TTC549 (cell line): ENCODE measurements around the gene DAD1.

ENCODE experiments used
- FAIRE-seq: peaks from 2 replicates; lab custom pipeline; 2012; peaks lifted over from hg19 to GRCh38; lab: Jason Lieb, UNC

Gene DAD1

DNA sequence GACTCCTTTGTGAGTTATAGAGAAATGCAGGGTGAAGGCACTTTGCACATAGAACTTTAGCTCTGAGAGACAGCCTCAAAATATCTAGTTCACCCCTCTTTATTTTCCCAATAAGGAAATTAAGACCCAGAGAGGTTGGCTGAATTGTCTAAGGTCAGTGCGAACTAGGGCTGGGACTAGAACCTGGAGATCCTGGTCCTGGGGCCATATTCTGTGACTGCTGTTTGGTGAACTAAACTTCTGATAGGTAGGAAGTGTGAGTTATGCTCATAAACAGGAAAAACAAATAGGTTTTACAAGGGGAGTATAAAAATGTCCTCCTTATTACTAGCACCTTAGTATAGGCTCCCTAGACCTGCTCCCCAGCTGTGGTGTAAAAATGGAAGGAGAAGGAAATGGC lies 53.9 kb downstream of the DAD1 start:
- no peak for FAIRE-seq

- FAIRE-seq: no peak
Measured at GRCh38 chr14:22534547-22534946, 54.5 kb downstream of the DAD1 start.

GRCh38 chr14:22533739-22534359 lies 55.2 kb downstream of the DAD1 start:
- no peak for FAIRE-seq

DNA sequence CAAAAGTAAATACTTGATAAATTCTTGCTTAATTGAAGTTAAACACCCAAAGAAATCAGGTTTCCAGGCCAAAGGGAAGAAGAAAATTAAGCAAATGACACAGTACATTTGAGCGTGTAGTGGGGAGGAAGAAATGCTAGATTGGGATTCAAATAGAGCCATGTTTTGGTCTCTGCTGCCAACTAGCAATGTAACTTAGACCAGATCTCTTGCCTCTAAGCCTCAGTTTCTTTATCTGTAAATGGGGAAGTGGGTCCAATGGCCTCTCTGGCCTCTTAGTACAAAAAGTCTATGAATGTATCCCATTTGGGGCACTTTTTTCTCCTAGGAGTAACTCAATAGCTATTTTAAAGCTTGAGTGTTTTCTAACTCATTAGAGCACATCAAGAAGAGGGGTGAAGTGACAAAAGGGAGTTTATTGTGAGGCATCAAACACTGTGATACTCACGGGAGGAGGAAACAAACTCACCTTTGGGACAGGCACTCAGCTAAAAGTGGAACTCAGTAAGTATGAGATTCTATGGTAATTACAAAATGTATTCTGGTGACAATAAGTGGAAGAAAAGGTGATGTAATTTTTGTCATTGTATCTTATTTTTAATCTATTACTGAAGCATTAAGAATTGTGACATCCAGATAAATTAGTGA lies 55.8 kb downstream of the DAD1 start:
- FAIRE-seq: no peak

DNA sequence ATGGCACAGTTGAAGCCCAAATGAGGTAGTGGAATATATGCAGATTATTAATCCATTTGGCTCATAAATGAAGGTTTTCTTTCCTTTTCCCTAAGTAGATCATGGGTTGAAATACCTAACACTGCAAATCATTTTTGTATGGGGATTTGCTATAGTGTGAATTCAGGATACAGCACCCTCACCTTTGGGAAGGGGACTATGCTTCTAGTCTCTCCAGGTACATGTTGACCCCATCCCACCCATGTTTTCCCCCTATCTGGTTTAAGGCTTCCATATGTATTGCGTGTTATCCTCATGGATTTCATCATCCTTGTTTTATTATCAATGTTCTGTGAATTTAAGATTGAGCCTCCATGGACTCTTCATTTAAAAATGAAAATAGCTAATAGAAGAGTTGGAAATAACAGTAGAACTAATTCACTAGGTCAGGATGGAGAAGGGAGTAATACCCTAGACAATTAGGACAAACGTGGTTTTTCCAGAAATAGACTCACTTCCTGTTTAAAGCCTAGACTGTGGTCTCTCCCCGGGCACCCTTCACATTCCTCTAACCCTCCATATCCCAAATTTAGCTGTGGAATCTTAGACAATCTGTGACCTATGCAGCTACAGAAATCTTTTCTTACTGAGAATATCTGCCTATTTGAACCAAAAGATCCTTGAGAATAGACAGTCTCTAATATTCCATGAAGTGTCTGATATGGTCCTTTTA lies 56.5 kb downstream of the DAD1 start:
- FAIRE-seq: no peak

DNA sequence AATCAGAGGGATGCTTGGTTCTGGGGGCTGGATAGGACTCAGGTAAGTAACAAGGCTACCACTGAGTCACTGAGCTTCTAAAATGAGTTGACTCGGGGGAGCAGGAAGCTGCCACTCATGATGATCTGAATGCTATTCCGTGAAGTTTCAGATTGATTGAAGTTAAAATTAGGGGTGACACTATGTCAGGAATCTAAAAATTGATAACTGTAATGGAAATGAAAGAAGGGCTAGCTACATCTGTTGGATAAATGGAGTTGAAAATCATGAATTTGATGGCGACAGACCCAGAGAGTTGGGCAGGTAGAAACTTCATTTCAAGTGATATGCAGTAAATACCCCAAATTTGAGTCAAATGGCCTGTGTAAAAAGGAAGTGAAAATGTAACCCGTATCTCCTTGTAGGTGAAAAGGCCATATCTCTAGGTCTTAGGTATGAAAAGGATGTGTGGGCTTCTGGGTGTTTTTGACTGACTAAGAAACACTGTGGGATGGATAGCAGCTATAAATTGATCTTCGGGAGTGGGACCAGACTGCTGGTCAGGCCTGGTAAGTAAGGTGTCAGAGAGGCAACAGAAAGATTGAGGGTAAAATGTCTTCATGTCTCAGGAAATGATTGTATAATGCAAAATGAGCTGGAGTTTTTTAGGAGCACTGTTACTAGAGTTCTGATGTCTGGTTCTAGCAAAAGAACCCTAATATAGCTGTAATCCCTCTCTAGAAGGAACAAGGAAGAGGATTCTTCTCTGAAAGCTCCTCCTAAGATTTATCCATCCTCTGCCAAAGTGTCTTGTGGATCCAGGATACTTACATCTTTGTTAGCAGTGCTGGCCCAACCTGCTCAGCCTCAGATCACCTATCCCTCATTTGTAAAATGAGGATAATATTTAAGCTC lies 57.3 kb downstream of the DAD1 start:
- no peak for FAIRE-seq

DNA sequence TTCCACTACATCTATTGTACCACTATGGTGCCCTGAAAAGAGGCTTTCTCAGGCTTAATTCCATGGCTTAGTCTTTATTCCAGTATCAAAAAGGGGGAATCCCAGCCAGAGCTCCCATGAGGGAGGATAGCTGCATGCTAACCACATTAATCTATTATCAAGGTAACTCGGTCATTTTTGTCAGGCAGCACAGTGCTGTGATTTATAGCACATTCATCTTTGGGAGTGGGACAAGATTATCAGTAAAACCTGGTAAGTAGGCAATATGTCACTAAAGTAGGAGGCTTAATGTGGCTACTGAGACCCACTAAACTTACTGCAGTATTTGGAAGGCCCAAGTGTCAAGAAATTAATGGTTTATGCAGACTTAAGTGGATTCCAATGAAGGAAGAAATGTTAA lies 58.9 kb downstream of the DAD1 start:
- no peak for FAIRE-seq

- FAIRE-seq: no peak
Measured at GRCh38 chr14:22526744-22527143, 62.3 kb downstream of the DAD1 start.

DNA sequence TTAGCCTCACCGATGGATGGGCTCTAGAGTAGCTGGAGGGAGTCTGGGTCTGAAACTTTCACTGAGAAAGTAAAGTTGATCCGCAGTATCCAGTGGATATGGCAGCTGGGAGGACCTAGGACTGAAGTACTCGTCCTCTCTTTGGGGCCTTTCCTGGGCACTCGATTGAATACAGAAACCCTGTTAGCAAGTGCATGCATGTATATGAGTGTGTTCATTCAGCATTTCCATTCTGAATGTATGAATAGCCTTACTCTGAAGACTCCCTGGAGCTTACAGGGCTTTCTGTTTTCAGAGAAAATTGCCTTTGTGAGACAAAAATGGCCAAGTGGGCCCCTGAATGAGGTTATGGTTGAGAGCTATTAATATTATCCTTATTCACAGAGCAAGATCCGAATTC lies 62.8 kb downstream of the DAD1 start:
- FAIRE-seq: no peak

DNA sequence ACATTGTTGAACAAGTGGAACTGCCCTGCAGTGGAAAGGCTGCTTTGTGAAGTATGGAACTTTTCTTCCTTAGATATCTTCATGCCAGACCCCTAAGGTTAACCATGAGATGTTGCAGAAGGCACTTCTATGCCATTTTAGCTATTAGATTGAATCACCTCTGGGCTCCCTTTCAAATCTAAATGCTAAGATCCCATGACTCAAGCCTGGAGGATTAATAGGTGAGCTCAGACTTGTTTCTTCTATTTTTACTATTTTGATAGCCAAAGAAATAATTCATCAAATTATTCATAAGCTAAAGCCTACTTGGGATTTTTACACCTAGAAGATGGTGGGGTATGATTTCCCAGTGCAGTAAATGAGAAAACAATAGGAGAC lies 64.3 kb downstream of the DAD1 start:
- FAIRE-seq: no peak

DNA sequence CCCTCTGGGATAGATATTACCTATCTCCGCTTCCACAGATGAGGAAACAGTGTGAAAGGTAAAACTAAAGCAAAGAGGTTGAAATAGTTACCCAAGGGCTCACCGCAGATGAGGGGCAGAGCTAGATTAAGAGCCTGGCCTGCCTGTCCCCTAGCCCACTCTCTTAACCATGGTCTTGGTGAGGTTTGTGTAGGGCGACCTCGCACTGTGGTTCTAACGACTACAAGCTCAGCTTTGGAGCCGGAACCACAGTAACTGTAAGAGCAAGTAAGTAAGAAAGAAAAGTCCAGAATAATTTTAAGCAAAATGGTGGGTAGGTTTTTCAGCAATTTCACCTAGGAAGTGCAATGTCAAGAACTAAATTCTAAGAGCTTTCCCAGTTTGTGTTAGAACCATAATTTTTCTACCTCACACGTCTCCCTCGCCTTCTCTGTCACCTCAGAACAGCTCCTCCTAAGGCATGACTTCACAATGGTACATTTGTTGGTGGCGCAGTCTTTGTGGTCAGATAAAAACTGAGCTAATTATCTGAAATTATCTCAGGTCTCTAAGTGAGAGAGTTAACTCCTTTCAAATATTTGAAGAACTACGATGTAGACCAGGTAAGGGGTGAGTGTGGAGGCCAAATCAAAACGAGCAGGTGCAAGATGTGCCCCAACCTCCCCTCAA lies 64.8 kb downstream of the DAD1 start:
- no peak for FAIRE-seq

GRCh38 chr14:22523283-22523682 lies 65.7 kb downstream of the DAD1 start:
- FAIRE-seq: no peak

- FAIRE-seq: no peak
Measured at GRCh38 chr14:22522466-22522957, 66.5 kb downstream of the DAD1 start.

- FAIRE-seq: no peak
Measured at GRCh38 chr14:22521449-22522239, 67.4 kb downstream of the DAD1 start.

- FAIRE-seq: no peak
Measured at GRCh38 chr14:22520796-22521195, 68.2 kb downstream of the DAD1 start.

GRCh38 chr14:22519877-22520685 lies 68.9 kb downstream of the DAD1 start:
- FAIRE-seq: no peak

DNA sequence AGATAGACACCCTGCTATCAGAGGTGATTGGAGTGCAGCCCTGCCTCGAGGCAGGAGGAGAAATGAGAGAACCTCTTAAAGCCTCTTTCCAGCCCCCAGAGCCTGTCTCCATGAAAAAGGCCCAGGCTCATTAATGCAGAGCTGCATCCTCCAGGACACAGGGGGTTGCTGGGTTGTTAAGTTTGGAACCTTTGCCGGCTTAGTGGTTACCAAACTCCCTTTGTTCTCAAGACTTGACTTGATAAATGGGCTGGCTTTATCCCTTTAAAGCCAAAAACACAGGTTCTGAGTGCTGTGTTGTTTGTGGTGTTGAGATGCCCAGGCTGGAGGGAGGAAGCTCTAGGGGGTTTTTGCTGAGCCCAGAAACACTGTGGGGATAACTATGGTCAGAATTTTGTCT lies 71.0 kb downstream of the DAD1 start:
- no peak for FAIRE-seq

DNA sequence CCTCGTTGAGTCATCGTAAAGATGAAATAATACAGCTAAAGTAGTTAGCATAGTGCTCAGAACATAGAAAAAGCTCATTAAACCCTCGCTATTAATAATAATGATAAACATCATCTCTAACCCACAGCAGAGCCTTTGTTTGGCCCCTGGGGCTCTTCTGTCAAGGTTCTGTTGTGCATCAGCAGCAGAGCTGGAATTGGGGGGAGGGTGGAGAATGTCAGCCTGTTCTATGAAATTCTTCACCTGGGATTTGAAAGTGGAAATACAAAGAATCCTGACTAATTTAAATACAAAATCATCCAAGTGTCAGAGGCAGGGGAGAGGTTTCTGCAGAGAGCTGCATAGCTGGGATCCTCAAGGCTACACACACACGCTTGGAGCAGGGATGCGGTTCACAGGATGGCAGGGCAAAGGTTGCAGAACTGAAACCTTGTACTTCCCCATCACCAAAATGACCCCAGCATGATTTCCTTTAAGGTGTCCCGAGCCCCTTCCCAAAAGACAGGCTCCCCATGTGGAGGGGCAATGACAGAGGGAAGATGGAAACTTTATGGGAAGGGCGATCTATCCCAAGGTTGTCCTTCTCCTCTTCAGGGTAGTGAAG lies 71.8 kb downstream of the DAD1 start:
- no peak for FAIRE-seq

DNA sequence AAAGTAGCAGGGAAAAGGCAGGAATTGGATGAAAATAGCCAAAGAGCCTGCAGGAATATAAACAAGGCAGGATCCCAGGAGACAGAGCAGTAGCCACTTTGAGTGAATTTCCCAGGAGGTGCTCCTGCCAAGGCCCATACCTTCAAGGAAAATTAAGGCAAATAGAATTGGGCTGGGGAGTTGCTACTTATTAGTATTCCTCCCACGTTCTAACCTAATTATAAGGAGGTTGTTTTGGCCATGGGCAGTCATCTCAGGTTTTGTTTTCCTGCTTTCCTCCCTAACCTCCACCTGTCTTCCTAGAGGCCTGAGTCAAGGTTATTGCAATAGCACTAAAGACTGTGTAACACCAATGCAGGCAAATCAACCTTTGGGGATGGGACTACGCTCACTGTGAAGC lies 73.1 kb downstream of the DAD1 start:
- no peak for FAIRE-seq
